Neural cell (in vitro differentiated cells): ENCODE measurements around the gene NKD1. TPM values are rescaled to one million over a fixed set of nuclear protein-coding genes. Genes with fewer than 3 reads are reported as not detected.

ENCODE experiments used
- H2AFZ ChIP-seq: fragments of 200-600, 300-800 bp; sonication (generic), shearing (Covaris generic); 2 replicates; pipeline ENCODE4 v1.6.0; 2014; ENCODE audit warnings: low read depth, mild to moderate bottlenecking, antibody characterized with exemption, low read length, moderate library complexity
- H3F3A ChIP-seq: fragments of 200-600 bp; shearing (Covaris generic); 2 replicates; pipeline ENCODE4 v1.6.1; 2016; ENCODE audit warnings: mild to moderate bottlenecking, moderate library complexity, mixed read lengths, antibody characterized with exemption, low read length; ENCODE audit not compliant: insufficient read depth, poor library complexity, severe bottlenecking
- H3K27ac ChIP-seq: fragments of 200-600, 300-800 bp; sonication (generic), shearing (Covaris generic); 2 replicates; pipeline ENCODE4 v1.5.1; 2014; ENCODE audit warnings: mild to moderate bottlenecking, low read length, moderate library complexity
- H3K27me3 ChIP-seq: fragments of 300-800, 200-600 bp; sonication (generic), shearing (Covaris generic); 2 replicates; pipeline ENCODE4 v1.6.0; 2014; ENCODE audit warnings: mild to moderate bottlenecking, low read depth, low read length, moderate library complexity; ENCODE audit not compliant: insufficient read depth
- H3K36me3 ChIP-seq: fragments of 300-800, 200-600 bp; sonication (generic), shearing (Covaris generic); 2 replicates; pipeline ENCODE4 v1.5.1; 2014; ENCODE audit warnings: mild to moderate bottlenecking, antibody characterized with exemption, low read length, moderate library complexity; ENCODE audit not compliant: insufficient read depth
- H3K4me2 ChIP-seq: fragments of 300-800, 200-600 bp; sonication (generic), shearing (Covaris generic); 2 replicates; pipeline ENCODE4 v1.6.0; 2014; ENCODE audit warnings: mild to moderate bottlenecking, low read length
- H3K4me3 ChIP-seq: fragments of 300-800, 200-600 bp; sonication (generic), shearing (Covaris generic); 2 replicates; pipeline ENCODE4 v1.5.1; 2014; ENCODE audit warnings: mild to moderate bottlenecking, low read length, moderate library complexity
- H3K79me2 ChIP-seq: fragments of 200-600 bp; shearing (Covaris generic); replicated peaks from 2 replicates; pipeline ENCODE4 v1.6.0; 2014; ENCODE audit warnings: mild to moderate bottlenecking, low read length, moderate library complexity; ENCODE audit not compliant: insufficient read depth
- H3K9ac ChIP-seq: fragments of 300-800, 200-600 bp; sonication (generic), shearing (Covaris generic); 2 replicates; pipeline ENCODE4 v1.6.1; 2016; ENCODE audit warnings: mild to moderate bottlenecking, low read length, mixed read lengths
- H3K9me2 ChIP-seq: fragments of 200-600 bp; shearing (Covaris generic); 2 replicates; pipeline ENCODE4 v1.6.1; 2016; ENCODE audit warnings: mild to moderate bottlenecking, low read length, mixed read lengths; ENCODE audit not compliant: insufficient read depth
- H3K9me3 ChIP-seq: fragments of 200-600, 300-800 bp; sonication (generic), shearing (Covaris generic); 2 replicates; pipeline ENCODE4 v1.6.1; 2016; ENCODE audit warnings: mild to moderate bottlenecking, mixed run types, low read length, moderate library complexity, mixed read lengths
- H4K20me1 ChIP-seq: fragments of 200-600 bp; shearing (Covaris generic); 2 replicates; pipeline ENCODE4 v1.6.1; 2016; ENCODE audit warnings: mild to moderate bottlenecking, mixed run types; ENCODE audit not compliant: insufficient read depth
- CTCF ChIP-seq: fragments of 450-650 bp; IDR thresholded peaks from 2 replicates; pipeline ENCODE4 v1.5.1; 2014; ENCODE audit warnings: antibody characterized with exemption, mild to moderate bottlenecking, moderate library complexity; ENCODE audit not compliant: poor library complexity, severe bottlenecking
- EP300 ChIP-seq: fragments of 450-650 bp; conservative IDR thresholded peaks from 2 replicates; pipeline ENCODE4 v1.6.1; 2014; ENCODE audit warnings: antibody characterized with exemption, mild to moderate bottlenecking, moderate library complexity; ENCODE audit not compliant: poor library complexity, severe bottlenecking
- EZH2 ChIP-seq: fragments of 200-600, 300-800 bp; shearing (Covaris generic), sonication (generic); IDR thresholded peaks from 2 replicates; pipeline ENCODE4 v1.6.1; 2014; ENCODE audit warnings: antibody characterized with exemption, low read length, borderline replicate concordance, mild to moderate bottlenecking; ENCODE audit not compliant: insufficient read depth, poor library complexity, severe bottlenecking
- MXI1 ChIP-seq: fragments of 450-650 bp; conservative IDR thresholded peaks from 2 replicates; pipeline ENCODE4 v1.6.1; 2014; ENCODE audit warnings: antibody characterized with exemption, mild to moderate bottlenecking; ENCODE audit not compliant: poor library complexity, severe bottlenecking
- POLR2AphosphoS5 ChIP-seq: IDR thresholded peaks from 2 replicates; pipeline ENCODE4 v1.6.1; 2012
- RAD21 ChIP-seq: fragments of 450-650 bp; conservative IDR thresholded peaks from 2 replicates; pipeline ENCODE4 v1.6.1; 2014; ENCODE audit warnings: antibody characterized with exemption, mild to moderate bottlenecking, moderate library complexity
- REST ChIP-seq: IDR thresholded peaks from 2 replicates; pipeline ENCODE4 v1.6.1; 2012; ENCODE audit warnings: borderline replicate concordance
- SMC3 ChIP-seq: fragments of 450-650 bp; conservative IDR thresholded peaks from 2 replicates; pipeline ENCODE4 v1.6.1; 2014; ENCODE audit warnings: antibody characterized with exemption, mild to moderate bottlenecking, moderate library complexity; ENCODE audit not compliant: poor library complexity
- TAF1 ChIP-seq: IDR thresholded peaks from 2 replicates; pipeline ENCODE4 v1.6.1; 2012; ENCODE audit warnings: low read depth
- polyA plus RNA-seq: library from polyadenylated mRNA; depleted of rRNA; stranded (reverse); fragments of >200 nt; gene quantifications from 2 replicates; pipeline ENCODE4 v1.2.3, GENCODE V29; 2014

The NKD1 gene
- polyA plus RNA-seq, 1 donor from 2014 or later: 1.1 TPM

- no peaks in the 10 kb centered on the region for H3F3A ChIP-seq
- H3K9me3 ChIP-seq: no peaks in the 10 kb centered on the region
- no peak overlapping the region for H3K9ac ChIP-seq
- no peak overlapping the region for H3K4me3 ChIP-seq
- H3K79me2 ChIP-seq: no peaks in the 10 kb centered on the region
- H2AFZ ChIP-seq: no peak overlapping the region
- H4K20me1 ChIP-seq: no peaks in the 10 kb centered on the region
- TF ChIP-seq CTCF (no peak), TAF1 (no peak), POLR2AphosphoS5 (no peak), EZH2 (no peak), RAD21 (no peak), REST (no peak), EP300 (no peak), MXI1 (no peak), SMC3 (no peak)
- H3K4me2 ChIP-seq: no peak overlapping the region
- no peaks in the 10 kb centered on the region for H3K9me2 ChIP-seq
- H3K27me3 ChIP-seq: no peaks in the 10 kb centered on the region
- H3K27ac ChIP-seq: no peak overlapping the region
- no peaks in the 10 kb centered on the region for H3K36me3 ChIP-seq
Observed at GRCh38 chr16:50572700-50573099, 24.5 kb downstream of the NKD1 start.

GRCh38 chr16:50573279-50573678 is 25.1 kb downstream of the NKD1 start:
- H3K9ac ChIP-seq: no peak overlapping the region
- H3K9me3 ChIP-seq: no peaks in the 10 kb centered on the region
- no peaks in the 10 kb centered on the region for H4K20me1 ChIP-seq
- H3K9me2 ChIP-seq: no peaks in the 10 kb centered on the region
- no peak overlapping the region for H3K4me2 ChIP-seq
- no peaks in the 10 kb centered on the region for H3F3A ChIP-seq
- TF ChIP-seq CTCF (no peak), MXI1 (no peak), EP300 (no peak), RAD21 (no peak), POLR2AphosphoS5 (no peak), TAF1 (no peak), EZH2 (no peak), REST (no peak), SMC3 (no peak)
- no peak overlapping the region for H3K27ac ChIP-seq
- H3K27me3 ChIP-seq: no peaks in the 10 kb centered on the region
- H3K4me3 ChIP-seq: no peak overlapping the region
- no peaks in the 10 kb centered on the region for H3K36me3 ChIP-seq
- no peaks in the 10 kb centered on the region for H3K79me2 ChIP-seq
- no peak overlapping the region for H2AFZ ChIP-seq
